ENCODE results near the gene GPR68. TPM values are rescaled to one million over a fixed set of nuclear protein-coding genes. Genes with fewer than 3 reads are reported as not detected.

GPR68 gene
- total and polyA plus RNA-seq, 2 of the 4 experiments (the other 2 are of a cell fraction) = 0.72 to 0.94 TPM

GRCh38 chr14:91229005-91229382 is 15.5 kb downstream of the GPR68 start:
- peaks cover 1% of the 10 kb centered on the region; the same call in 1 of the 2 replicates for H3K36me3 ChIP-seq (ENCODE audit: control insufficient read depth, insufficient read depth, low read length)
- H3K79me1 ChIP-seq (ENCODE audit: low read depth in 1 of 2, low read length in 2 of 2) = peaks cover 0 to 4% of the 10 kb centered on the region in 2 experiments; a peak in 1 of 4 replicates
- dilution Hi-C loops (cut with HindIII; ENCODE audit: low sequenced_read_pairs, unreplicated experiment) = no loop called here
- no peaks in the 10 kb centered on the region for H4K20me1 ChIP-seq (ENCODE audit: insufficient read depth, low read length)
- peak overlapping the region; percentile 15 for H2BK5ac ChIP-seq (ENCODE audit: low read depth, low read length, poor library complexity, severe bottlenecking)
- H3K18ac ChIP-seq (ENCODE audit: low read depth, low read length) = no peak overlapping the region
- no peak overlapping the region for H3K4me2 ChIP-seq (ENCODE audit: low read depth, low read length)
- H2BK20ac ChIP-seq (ENCODE audit: low read depth, low read length) = peak overlapping the region; percentile 66
- intact Hi-C loops (cut with micrococcal nuclease) = no loop called here
- H3K14ac ChIP-seq (replicated peaks; ENCODE audit: low read depth, low read length) = peak overlapping the region; percentile 74; the same call in 1 of the 2 replicates
- H3K4me1 ChIP-seq (ENCODE audit: control insufficient read depth, insufficient read depth, low read length) = peaks cover 6% of the 10 kb centered on the region
- TF ChIP-seq BHLHE40 (IDR thresholded peaks at IDR 0.05; ENCODE audit: low read depth, low read length) (no peak), SMC3 (IDR thresholded peaks at IDR 0.05; ENCODE audit: low read depth, low read length) (no peak), RCOR1 (IDR thresholded peaks at IDR 0.05; ENCODE audit: insufficient replicate concordance, low read length) (no peak), CTCF (conservative IDR thresholded peaks at IDR 0.05; ENCODE audit: low read depth, low read length) (no peak)
- TF ChIP-seq, protein P1, sequence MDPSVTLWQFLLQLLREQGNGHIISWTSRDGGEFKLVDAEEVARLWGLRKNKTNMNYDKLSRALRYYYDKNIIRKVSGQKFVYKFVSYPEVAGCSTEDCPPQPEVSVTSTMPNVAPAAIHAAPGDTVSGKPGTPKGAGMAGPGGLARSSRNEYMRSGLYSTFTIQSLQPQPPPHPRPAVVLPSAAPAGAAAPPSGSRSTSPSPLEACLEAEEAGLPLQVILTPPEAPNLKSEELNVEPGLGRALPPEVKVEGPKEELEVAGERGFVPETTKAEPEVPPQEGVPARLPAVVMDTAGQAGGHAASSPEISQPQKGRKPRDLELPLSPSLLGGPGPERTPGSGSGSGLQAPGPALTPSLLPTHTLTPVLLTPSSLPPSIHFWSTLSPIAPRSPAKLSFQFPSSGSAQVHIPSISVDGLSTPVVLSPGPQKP (IDR thresholded peaks at IDR 0.05; ENCODE audit: borderline replicate concordance, low read depth, low read length) = no peak
- no peak overlapping the region for H3K56ac ChIP-seq (ENCODE audit: extremely low read depth, insufficient read depth, low read length)
- H4K5ac ChIP-seq (ENCODE audit: low read depth, low read length) = no peak overlapping the region
- H4K91ac ChIP-seq (ENCODE audit: insufficient read depth, low read depth, low read length) = no peak overlapping the region
- DNase-seq = no peak
- no peak for ATAC-seq (ENCODE audit: low read depth)
- no peaks in the 10 kb centered on the region for H3K27me3 ChIP-seq (ENCODE audit: control insufficient read depth, insufficient read depth, low read length)
- H4K8ac ChIP-seq (ENCODE audit: low read depth in 2 of 2, low read length in 2 of 2) = no peak overlapping the region
- POLR2A ChIA-PET (ENCODE audit: unreplicated experiment) = no interaction called here
- H2AK5ac ChIP-seq (ENCODE audit: low read depth, low read length) = peak overlapping the region; percentile 57; the same call in 1 of the 2 replicates
- BruUV-seq (replicated peaks) = no TSS peak
- CTCF ChIA-PET = interaction anchor here (2.0 kb wide), 1 partner anchor 14 kb away, joined by 4 read pairs; no protein-coding TSS in a partner anchor
- peak overlapping the region; percentile 60 for H3K4ac ChIP-seq (ENCODE audit: low read depth, low read length)
- no peak overlapping the region for H3K9ac ChIP-seq (ENCODE audit: low read depth, low read length)
- peaks cover 27% of the 10 kb centered on the region for H3K9me1 ChIP-seq (ENCODE audit: insufficient read depth, low read length)
- H3K4me3 ChIP-seq (ENCODE audit: insufficient read depth, low read depth, low read length) = no peak overlapping the region
- in situ Hi-C loops (cut with MboI; ENCODE audit: low sequenced_read_pairs) = no loop called here
- H3K23ac ChIP-seq (ENCODE audit: low read depth, low read length) = peak overlapping the region; percentile 62
- 100% methylated on average over 1 of the region's 1 CpG; no CpG with 5 or more reads in 1 of the 2 experiments for WGBS, 2 experiments (ENCODE audit: extremely low coverage in 2 of 2, insufficient read length in 1 of 2)
- peak overlapping the region; percentile 76 for H2AFZ ChIP-seq (replicated peaks; ENCODE audit: low read length, poor library complexity)
- 0 out of 3 replicates have a peak overlapping the region, but pooled peaks have one; percentile 35 for H2BK15ac ChIP-seq (ENCODE audit: low read depth, low read length)
- no peak overlapping the region for H3K27ac ChIP-seq (ENCODE audit: insufficient read depth, low read length)
- H2AK9ac ChIP-seq (replicated peaks; ENCODE audit: low read depth, low read length, poor library complexity) = peak overlapping the region; percentile 80
- peak overlapping the region; percentile 32 for H2BK120ac ChIP-seq (ENCODE audit: low read depth, low read length)
- H3K9me3 ChIP-seq (ENCODE audit: control insufficient read depth, insufficient read depth, low read length) = peaks cover 2% of the 10 kb centered on the region; the same call in 1 of the 2 replicates

Measured in IMR-90 (cell line).